ENCODE results near the gene ATP8B1. TPM values are rescaled to one million over a fixed set of nuclear protein-coding genes. Genes with fewer than 3 reads are reported as not detected.

Gene ATP8B1
- total and polyA plus RNA-seq, 2 donors (not counting 3 experiments of a cell fraction or from before 2014, with no cell fraction given): 49.3 to 100 TPM

- Histone ChIP-seq H3K4me2 (ENCODE audit: insufficient read depth, low read length) (no peak overlapping the region), H4K20me1 (replicated peaks; ENCODE audit: control insufficient read depth, extremely low read depth, insufficient read depth, low read length) (no peaks in the 10 kb centered on the region), H3K4me3 (replicated peaks in 1 of 3; ENCODE audit: insufficient read depth in 1 of 3, low read depth in 1 of 3, low read length in 3 of 3) (no peak overlapping the region), H2AFZ (ENCODE audit: low read depth, low read length) (no peak overlapping the region), H3K27ac (ENCODE audit: insufficient read depth, low read depth, low read length) (peak overlapping the region; percentile 30), H3K27me3 (ENCODE audit: control insufficient read depth in 2 of 2, insufficient read depth in 2 of 2, low read length in 2 of 2) (no peaks in the 10 kb centered on the region), H3K9me1 (replicated peaks; ENCODE audit: control insufficient read depth, extremely low read depth, insufficient read depth, low read length) (no peaks in the 10 kb centered on the region), H3K9ac (replicated peaks; ENCODE audit: extremely low read depth, insufficient read depth, low read length) (peak overlapping the region; percentile 22), H3K4me1 (ENCODE audit: control insufficient read depth, extremely low read depth, insufficient read depth, low read length) (peaks cover 64% of the 10 kb centered on the region), H3K9me3 (replicated peaks; ENCODE audit: control insufficient read depth, insufficient read depth, low read length) (no peaks in the 10 kb centered on the region), H3K36me3 (ENCODE audit: control insufficient read depth in 2 of 2, extremely low read depth in 1 of 2, insufficient read depth in 2 of 2, low read length in 2 of 2) (no peaks in the 10 kb centered on the region), H3K79me2 (ENCODE audit: control insufficient read depth, insufficient read depth, low read length) (peaks cover 75% of the 10 kb centered on the region)
- ChIA-PET CTCF (interaction anchor here (2.9 to 3.2 kb wide), 2 partner anchors 11 to 90 kb away, joined by 12 read pairs; no protein-coding TSS in a partner anchor), POLR2A (interaction anchor here (1.4 to 1.8 kb wide), 2 partner anchors 8 to 11 kb away, joined by 5 to 14 read pairs; no protein-coding TSS in a partner anchor)
- dilution Hi-C loops (cut with MboI; ENCODE audit: extremely low pct_ligation_motif_present, low sequenced_read_pairs) (no loop called here), intact Hi-C loops (cut with micrococcal nuclease) (no loop called here)
- TF ChIP-seq, protein P1, sequence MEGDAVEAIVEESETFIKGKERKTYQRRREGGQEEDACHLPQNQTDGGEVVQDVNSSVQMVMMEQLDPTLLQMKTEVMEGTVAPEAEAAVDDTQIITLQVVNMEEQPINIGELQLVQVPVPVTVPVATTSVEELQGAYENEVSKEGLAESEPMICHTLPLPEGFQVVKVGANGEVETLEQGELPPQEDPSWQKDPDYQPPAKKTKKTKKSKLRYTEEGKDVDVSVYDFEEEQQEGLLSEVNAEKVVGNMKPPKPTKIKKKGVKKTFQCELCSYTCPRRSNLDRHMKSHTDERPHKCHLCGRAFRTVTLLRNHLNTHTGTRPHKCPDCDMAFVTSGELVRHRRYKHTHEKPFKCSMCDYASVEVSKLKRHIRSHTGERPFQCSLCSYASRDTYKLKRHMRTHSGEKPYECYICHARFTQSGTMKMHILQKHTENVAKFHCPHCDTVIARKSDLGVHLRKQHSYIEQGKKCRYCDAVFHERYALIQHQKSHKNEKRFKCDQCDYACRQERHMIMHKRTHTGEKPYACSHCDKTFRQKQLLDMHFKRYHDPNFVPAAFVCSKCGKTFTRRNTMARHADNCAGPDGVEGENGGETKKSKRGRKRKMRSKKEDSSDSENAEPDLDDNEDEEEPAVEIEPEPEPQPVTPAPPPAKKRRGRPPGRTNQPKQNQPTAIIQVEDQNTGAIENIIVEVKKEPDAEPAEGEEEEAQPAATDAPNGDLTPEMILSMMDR (IDR thresholded peaks at IDR 0.05; ENCODE audit: extremely low read depth in 1 of 2, insufficient read depth in 1 of 2, low read depth in 1 of 2, low read length in 2 of 2): no peak
- BruUV-seq (replicated peaks): no TSS peak
- FAIRE-seq (no peak), DNase-seq (ENCODE audit: low read depth, low spot score) (no peak)
These were observed 11.2 kb downstream of the ATP8B1 start for GRCh38 chr18:57791911-57792310.

- Histone ChIP-seq H3K4me2 (ENCODE audit: insufficient read depth, low read length) (no peak overlapping the region), H3K4me3 (replicated peaks in 1 of 3; ENCODE audit: insufficient read depth in 1 of 3, low read depth in 1 of 3, low read length in 3 of 3) (no peak overlapping the region), H3K4me1 (ENCODE audit: control insufficient read depth, extremely low read depth, insufficient read depth, low read length) (peaks cover 70% of the 10 kb centered on the region), H2AFZ (ENCODE audit: low read depth, low read length) (no peak overlapping the region), H4K20me1 (replicated peaks; ENCODE audit: control insufficient read depth, extremely low read depth, insufficient read depth, low read length) (no peaks in the 10 kb centered on the region), H3K9ac (replicated peaks; ENCODE audit: extremely low read depth, insufficient read depth, low read length) (no peak overlapping the region), H3K27me3 (ENCODE audit: control insufficient read depth in 2 of 2, insufficient read depth in 2 of 2, low read length in 2 of 2) (no peaks in the 10 kb centered on the region), H3K9me1 (replicated peaks; ENCODE audit: control insufficient read depth, extremely low read depth, insufficient read depth, low read length) (no peaks in the 10 kb centered on the region), H3K79me2 (ENCODE audit: control insufficient read depth, insufficient read depth, low read length) (peaks cover 74% of the 10 kb centered on the region), H3K9me3 (replicated peaks; ENCODE audit: control insufficient read depth, insufficient read depth, low read length) (no peaks in the 10 kb centered on the region), H3K36me3 (ENCODE audit: control insufficient read depth in 2 of 2, extremely low read depth in 1 of 2, insufficient read depth in 2 of 2, low read length in 2 of 2) (no peaks in the 10 kb centered on the region), H3K27ac (ENCODE audit: insufficient read depth, low read depth, low read length) (no peak overlapping the region)
- dilution Hi-C loops (cut with MboI; ENCODE audit: extremely low pct_ligation_motif_present, low sequenced_read_pairs) (no loop called here), intact Hi-C loops (cut with micrococcal nuclease) (no loop called here)
- no TSS peak for BruUV-seq (replicated peaks)
- ChIA-PET POLR2A (no interaction called here), CTCF (interaction anchor here (2.9 kb wide), 1 partner anchor 91 kb away, joined by 12 read pairs; no protein-coding TSS in a partner anchor)
- no peak for DNase-seq (ENCODE audit: low read depth, low spot score)
- TF ChIP-seq, protein P2, sequence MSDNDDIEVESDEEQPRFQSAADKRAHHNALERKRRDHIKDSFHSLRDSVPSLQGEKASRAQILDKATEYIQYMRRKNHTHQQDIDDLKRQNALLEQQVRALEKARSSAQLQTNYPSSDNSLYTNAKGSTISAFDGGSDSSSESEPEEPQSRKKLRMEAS (IDR thresholded peaks at IDR 0.05; ENCODE audit: insufficient read depth, insufficient read length): no peak
- no peak for TF ChIP-seq FOS (IDR thresholded peaks at IDR 0.05; ENCODE audit: borderline replicate concordance, insufficient read depth, low read length)
- TF ChIP-seq EZH2 (IDR thresholded peaks at IDR 0.05; ENCODE audit: borderline replicate concordance, low read depth, low read length, severe bottlenecking): no peak
- TF ChIP-seq, protein P1 (IDR thresholded peaks at IDR 0.05; ENCODE audit: extremely low read depth in 1 of 2, insufficient read depth in 1 of 2, low read depth in 1 of 2, low read length in 2 of 2): no peak
- TF ChIP-seq GATA2 (IDR thresholded peaks at IDR 0.05; ENCODE audit: insufficient read depth, insufficient read length, low read depth, low read length): no peak
- no peak for TF ChIP-seq JUN (IDR thresholded peaks at IDR 0.05; ENCODE audit: borderline replicate concordance, insufficient read depth, insufficient read length, low read depth)
- no peak for TF ChIP-seq POLR2AphosphoS5 (IDR thresholded peaks at IDR 0.05; ENCODE audit: insufficient read depth, low read depth, low read length)
- no peak for TF ChIP-seq POLR2A (IDR thresholded peaks at IDR 0.05; ENCODE audit: low read depth, low read length)
- TF ChIP-seq MYC (IDR thresholded peaks at IDR 0.05; ENCODE audit: low read depth, low read length): no peak
- no peak for FAIRE-seq
These were observed 11.9 kb downstream of the ATP8B1 start for GRCh38 chr18:57791192-57791591.

Data from endothelial cell of umbilical vein (primary cell).